Measurements from ENCODE around the gene ARGLU1.

The ARGLU1 gene

DNA sequence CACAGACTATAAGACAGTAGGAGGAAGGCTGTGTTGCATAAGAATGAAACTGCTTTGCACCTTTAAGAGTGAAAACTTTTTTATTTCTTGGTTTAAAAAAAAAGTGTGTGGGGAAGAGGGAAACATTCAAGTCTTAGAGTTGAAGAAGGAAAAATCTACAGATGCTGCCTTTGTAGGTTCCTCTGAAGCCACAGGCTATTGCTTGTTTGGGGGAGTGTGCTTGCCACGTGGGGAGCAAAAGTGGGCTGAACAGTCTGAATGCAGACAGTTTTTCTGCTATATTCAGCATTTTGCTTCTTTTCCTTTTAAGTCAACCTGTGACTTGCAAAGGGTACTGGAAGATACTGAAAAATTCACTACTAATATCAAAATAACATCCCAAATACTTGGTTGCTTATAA is 69.4 kb downstream of the ARGLU1 start:
- Histone ChIP-seq H3K4me3 (ENCODE audit: low read depth, low read length) (no peak overlapping the region), H3K4me1 (no peaks in the 10 kb centered on the region), H2AFZ (no peak overlapping the region), H3K27me3 (ENCODE audit: control insufficient read depth, insufficient read depth, low read length) (no peaks in the 10 kb centered on the region), H3K9me3 (ENCODE audit: control insufficient read depth, low read length) (no peaks in the 10 kb centered on the region), H3K36me3 (ENCODE audit: control insufficient read depth, insufficient read depth, low read length) (no peaks in the 10 kb centered on the region), H3K79me2 (no peaks in the 10 kb centered on the region), H3K4me2 (ENCODE audit: low read length) (no peak overlapping the region), H3K9ac (no peak overlapping the region), H3K27ac (no peak overlapping the region)
- TF ChIP-seq, protein P1, sequence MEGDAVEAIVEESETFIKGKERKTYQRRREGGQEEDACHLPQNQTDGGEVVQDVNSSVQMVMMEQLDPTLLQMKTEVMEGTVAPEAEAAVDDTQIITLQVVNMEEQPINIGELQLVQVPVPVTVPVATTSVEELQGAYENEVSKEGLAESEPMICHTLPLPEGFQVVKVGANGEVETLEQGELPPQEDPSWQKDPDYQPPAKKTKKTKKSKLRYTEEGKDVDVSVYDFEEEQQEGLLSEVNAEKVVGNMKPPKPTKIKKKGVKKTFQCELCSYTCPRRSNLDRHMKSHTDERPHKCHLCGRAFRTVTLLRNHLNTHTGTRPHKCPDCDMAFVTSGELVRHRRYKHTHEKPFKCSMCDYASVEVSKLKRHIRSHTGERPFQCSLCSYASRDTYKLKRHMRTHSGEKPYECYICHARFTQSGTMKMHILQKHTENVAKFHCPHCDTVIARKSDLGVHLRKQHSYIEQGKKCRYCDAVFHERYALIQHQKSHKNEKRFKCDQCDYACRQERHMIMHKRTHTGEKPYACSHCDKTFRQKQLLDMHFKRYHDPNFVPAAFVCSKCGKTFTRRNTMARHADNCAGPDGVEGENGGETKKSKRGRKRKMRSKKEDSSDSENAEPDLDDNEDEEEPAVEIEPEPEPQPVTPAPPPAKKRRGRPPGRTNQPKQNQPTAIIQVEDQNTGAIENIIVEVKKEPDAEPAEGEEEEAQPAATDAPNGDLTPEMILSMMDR (IDR thresholded peaks at IDR 0.05), result no peak

DNA sequence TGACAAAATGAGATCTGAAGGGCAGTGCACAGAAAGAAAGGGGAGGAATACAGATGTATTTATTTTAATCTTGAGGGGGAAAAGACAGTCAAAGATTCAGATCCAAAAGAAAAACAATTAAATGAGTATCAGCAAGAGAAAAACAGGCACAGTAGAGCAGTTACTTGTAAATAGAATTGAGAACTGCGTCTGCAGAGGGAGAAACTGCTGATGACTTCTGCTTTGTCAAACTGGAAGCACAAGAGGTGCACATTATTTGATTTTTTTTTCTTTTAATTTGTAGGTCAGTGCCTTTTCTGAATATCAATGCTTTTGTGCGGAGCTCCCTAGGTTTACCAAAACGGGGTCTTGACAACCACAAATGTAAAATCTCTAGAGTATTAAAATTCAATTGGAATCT is 69.8 kb downstream of the ARGLU1 start:
- no peaks in the 10 kb centered on the region for H3K79me2 ChIP-seq
- no peak overlapping the region for H3K4me2 ChIP-seq (ENCODE audit: low read length)
- H2AFZ ChIP-seq, result no peak overlapping the region
- H3K27ac ChIP-seq, result no peak overlapping the region
- TF ChIP-seq, protein P1 (IDR thresholded peaks at IDR 0.05), result no peak
- no peaks in the 10 kb centered on the region for H3K36me3 ChIP-seq (ENCODE audit: control insufficient read depth, insufficient read depth, low read length)
- H3K4me1 ChIP-seq, result no peaks in the 10 kb centered on the region
- no peaks in the 10 kb centered on the region for H3K27me3 ChIP-seq (ENCODE audit: control insufficient read depth, insufficient read depth, low read length)
- H3K9ac ChIP-seq, result no peak overlapping the region
- no peaks in the 10 kb centered on the region for H3K9me3 ChIP-seq (ENCODE audit: control insufficient read depth, low read length)
- no peak overlapping the region for H3K4me3 ChIP-seq (ENCODE audit: low read depth, low read length)

DNA sequence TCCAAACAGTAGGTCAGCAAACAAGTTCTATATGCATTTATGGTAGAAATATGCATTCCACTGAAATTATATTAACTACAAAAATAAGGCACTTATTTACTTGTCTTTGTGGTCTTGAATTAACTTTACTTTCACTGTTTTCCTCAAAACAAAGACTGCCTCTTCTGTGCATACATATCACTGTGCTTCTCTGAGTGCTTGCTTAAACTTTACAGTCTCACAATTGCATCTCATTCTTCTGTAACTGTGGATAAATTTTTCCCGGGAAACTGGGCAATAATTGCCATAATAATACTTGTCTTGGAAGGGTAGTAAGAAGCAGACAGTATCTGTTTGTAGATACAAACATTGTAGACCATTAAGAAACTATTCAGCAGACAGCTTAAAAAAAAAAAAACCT is 70.9 kb downstream of the ARGLU1 start:
- Histone ChIP-seq H3K4me2 (ENCODE audit: low read length) (no peak overlapping the region), H3K4me3 (ENCODE audit: low read depth, low read length) (no peak overlapping the region), H3K79me2 (no peaks in the 10 kb centered on the region), H3K27ac (no peak overlapping the region), H3K9me3 (ENCODE audit: control insufficient read depth, low read length) (no peaks in the 10 kb centered on the region), H2AFZ (no peak overlapping the region), H3K4me1 (no peaks in the 10 kb centered on the region), H3K9ac (no peak overlapping the region), H3K27me3 (ENCODE audit: control insufficient read depth, insufficient read depth, low read length) (no peaks in the 10 kb centered on the region), H3K36me3 (ENCODE audit: control insufficient read depth, insufficient read depth, low read length) (no peaks in the 10 kb centered on the region)
- TF ChIP-seq, protein P1 (IDR thresholded peaks at IDR 0.05), result no peak

DNA sequence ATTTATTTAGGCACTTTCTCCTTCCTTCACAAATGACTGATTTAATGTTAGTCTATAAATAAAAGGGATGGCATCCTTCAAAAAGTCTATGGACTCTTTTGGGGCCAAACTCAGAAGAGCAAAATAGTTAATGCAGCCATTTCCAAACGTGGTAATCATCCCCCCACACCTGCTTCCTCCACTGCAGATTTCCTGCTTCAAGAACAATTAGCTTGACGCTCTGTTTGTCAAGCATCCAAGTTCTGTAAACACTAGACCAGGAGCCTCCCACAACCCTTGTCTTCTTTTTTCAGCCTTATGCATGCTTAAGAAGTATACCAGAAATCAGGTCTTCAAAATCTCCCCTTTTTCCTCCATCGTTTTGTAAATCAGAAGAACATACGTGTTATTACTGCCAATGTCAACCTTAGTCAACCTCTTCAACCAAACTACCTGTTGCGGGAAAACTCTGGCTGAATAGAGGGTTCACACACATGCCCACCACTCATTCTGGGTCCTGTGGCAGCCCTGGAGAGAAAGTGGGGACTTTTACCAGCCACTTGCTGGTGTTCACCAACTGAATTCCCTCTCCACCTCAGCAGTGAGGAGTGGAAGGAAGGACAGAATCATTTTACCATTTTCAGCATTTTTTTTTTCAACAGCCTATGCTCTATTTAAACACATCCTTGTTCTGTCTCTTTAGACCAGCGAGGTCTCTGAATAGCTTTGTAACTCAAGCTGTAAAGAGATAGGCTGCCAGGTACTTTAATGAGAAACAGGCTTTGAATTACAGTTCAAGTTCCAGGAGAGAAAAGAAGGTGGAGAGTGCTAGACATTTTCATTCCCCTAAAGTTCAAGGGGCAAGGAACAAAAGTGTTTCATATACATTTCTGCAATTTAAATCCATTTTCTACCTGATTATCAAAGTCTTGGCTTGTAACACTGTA is 71.6 kb downstream of the ARGLU1 start:
- Histone ChIP-seq H2AFZ (no peak overlapping the region), H3K79me2 (no peaks in the 10 kb centered on the region), H3K4me3 (ENCODE audit: low read depth, low read length) (no peak overlapping the region), H3K9ac (no peak overlapping the region), H3K36me3 (ENCODE audit: control insufficient read depth, insufficient read depth, low read length) (no peaks in the 10 kb centered on the region), H3K4me1 (no peaks in the 10 kb centered on the region), H3K4me2 (ENCODE audit: low read length) (no peak overlapping the region), H3K9me3 (ENCODE audit: control insufficient read depth, low read length) (no peaks in the 10 kb centered on the region), H3K27ac (peak overlapping the region; percentile 7), H3K27me3 (ENCODE audit: control insufficient read depth, insufficient read depth, low read length) (no peaks in the 10 kb centered on the region)
- TF ChIP-seq, protein P1 (IDR thresholded peaks at IDR 0.05), result no peak

DNA sequence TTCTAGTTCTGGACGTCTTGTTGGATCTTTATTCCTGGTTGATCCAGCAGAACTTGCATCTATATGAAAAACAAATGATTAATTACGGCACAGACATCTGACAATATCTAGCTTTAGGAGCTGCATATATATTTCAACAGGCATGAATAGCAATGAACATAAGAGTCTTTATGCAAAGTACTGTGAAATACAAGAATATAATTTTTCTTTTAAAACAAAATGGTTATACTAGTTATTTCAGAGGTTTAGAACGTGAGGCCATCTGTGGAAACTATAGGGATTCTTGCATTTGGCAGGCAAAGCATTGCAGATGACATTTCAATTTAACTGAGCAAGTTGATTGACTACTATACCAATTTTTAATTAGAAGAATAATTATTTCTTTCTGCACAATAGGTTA is 73.0 kb downstream of the ARGLU1 start:
- Histone ChIP-seq H3K9ac (no peak overlapping the region), H3K27ac (no peak overlapping the region), H3K9me3 (ENCODE audit: control insufficient read depth, low read length) (no peaks in the 10 kb centered on the region), H2AFZ (no peak overlapping the region), H3K4me3 (ENCODE audit: low read depth, low read length) (no peak overlapping the region), H3K36me3 (ENCODE audit: control insufficient read depth, insufficient read depth, low read length) (no peaks in the 10 kb centered on the region), H3K4me1 (no peaks in the 10 kb centered on the region), H3K79me2 (no peaks in the 10 kb centered on the region), H3K27me3 (ENCODE audit: control insufficient read depth, insufficient read depth, low read length) (no peaks in the 10 kb centered on the region), H3K4me2 (ENCODE audit: low read length) (no peak overlapping the region)
- TF ChIP-seq, protein P1 (IDR thresholded peaks at IDR 0.05), result no peak
